Small intestine (tissue), 7 donors: ENCODE results near the gene EFCAB9. TPM values are rescaled to one million over a fixed set of nuclear protein-coding genes. Genes with fewer than 3 reads are reported as not detected.

Experiments
- DNase-seq, 2 donors: peaks; one replicate each; pipeline versions ENCODE4 v3.0.0 to v3.0.0-alpha.2; 2013
- FAIRE-seq: peaks from 2 replicates; lab custom pipeline; 2012; peaks lifted over from hg19 to GRCh38; lab: Jason Lieb, UNC
- H3K27ac ChIP-seq, 3 donors: one replicate each; pipeline ENCODE4 v1.5.1; 2013; ENCODE audit warnings: low read length in 2 of 3, mild to moderate bottlenecking in 2 of 3, control low read depth in 1 of 3, inconsistent platforms in 1 of 3, low read depth in 1 of 3, moderate library complexity in 1 of 3
- H3K27me3 ChIP-seq, 3 donors: one replicate each; pipeline ENCODE4 v1.6.1; 2013; ENCODE audit warnings: low read length in 3 of 3, inconsistent platforms in 1 of 3; ENCODE audit not compliant: control insufficient read depth in 3 of 3, insufficient read depth in 3 of 3
- H3K36me3 ChIP-seq, 3 donors: one replicate each; pipeline ENCODE4 v1.6.1; 2013; ENCODE audit warnings: low read length in 3 of 3, inconsistent platforms in 1 of 3, low read depth in 1 of 3, mild to moderate bottlenecking in 1 of 3, moderate library complexity in 1 of 3; ENCODE audit not compliant: control insufficient read depth in 3 of 3, insufficient read depth in 2 of 3
- H3K4me1 ChIP-seq, 3 donors: one replicate each; pipeline ENCODE4 v1.6.1; 2013; ENCODE audit warnings: low read length in 2 of 3, inconsistent platforms in 1 of 3, low read depth in 1 of 3, mild to moderate bottlenecking in 1 of 3, moderate library complexity in 1 of 3; ENCODE audit not compliant: control insufficient read depth in 3 of 3, insufficient read depth in 2 of 3
- H3K4me3 ChIP-seq, 3 donors: one replicate each; pipeline ENCODE4 v1.5.1; 2013; ENCODE audit warnings: low read length in 3 of 3, control low read depth in 1 of 3, inconsistent platforms in 1 of 3, low read depth in 1 of 3, mild to moderate bottlenecking in 1 of 3, moderate library complexity in 1 of 3
- H3K9me3 ChIP-seq, 2 donors: one replicate each; pipeline ENCODE4 v1.6.1; 2013; ENCODE audit warnings: low read depth in 1 of 2, low read length in 1 of 2; ENCODE audit not compliant: control insufficient read depth in 2 of 2, insufficient read depth in 1 of 2
- WGBS, 3 donors: extraction: QIAGEN DNeasy Blood & Tissue Kit; methylation state at CpG; one replicate each; pipeline ENCODE4 v1.1.7; 2013; 5-methylcytosine and 5-hydroxymethylcytosine counted together
- polyA plus RNA-seq, 4 donors: library from polyadenylated mRNA; stranded (reverse) in 3 of 4; unstranded in 1 of 4; fragments of 200-250 nt in 3 of 4; fragments of 120-200 nt in 1 of 4; gene quantifications; one replicate each; pipeline versions ENCODE4 v1.2.1 to v1.2.3, GENCODE V29; 2013
- donor health status: healthy with polysubstance abuse.
- donor health status: control.
- donor health status: control.
- donor health status: Bipolar disorder and iron deficiency.
- donor health status: healthy.

Gene EFCAB9
- polyA plus RNA-seq, 4 donors, result not detected

- Histone ChIP-seq H3K4me3 (no peak overlapping the region), H3K27ac (no peak overlapping the region), H3K36me3 (peaks cover 0 to 4% (median 0%) of the 10 kb centered on the region in 3 donors), H3K9me3 (no peaks in the 10 kb centered on the region), H3K27me3 (no peaks in the 10 kb centered on the region), H3K4me1 (peaks cover 3 to 14% (median 10%) of the 10 kb centered on the region in 3 donors)
- 76 to 81% (median 79%) methylated on average over 7 to 8 of the region's 8 CpGs for WGBS, 3 donors
- DNase-seq (no peak), FAIRE-seq (no peak)
Measured at GRCh38 chr5:172168311-172168710, 25.7 kb upstream of the EFCAB9 start.

DNA sequence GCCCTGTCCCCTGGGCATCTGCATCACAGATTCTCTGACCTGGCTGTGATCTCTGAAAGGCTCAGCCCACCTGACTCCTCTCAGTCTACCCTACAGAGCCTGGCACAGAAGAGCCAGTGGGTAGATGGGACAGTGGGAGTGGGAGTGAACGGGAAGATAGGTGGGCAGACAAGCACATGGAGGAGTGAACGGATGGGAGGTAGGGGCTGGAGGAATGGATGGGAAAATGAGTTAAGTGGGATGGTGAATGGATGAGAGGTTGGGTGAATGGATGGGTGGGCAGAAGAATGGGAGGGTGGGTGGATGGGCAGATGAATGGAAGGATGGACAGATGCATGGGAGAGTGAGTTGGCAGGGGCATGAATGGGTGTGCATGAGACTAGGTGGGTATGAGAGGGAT lies 24.8 kb upstream of the EFCAB9 start:
- no peak for FAIRE-seq
- H3K27ac ChIP-seq, result no peak overlapping the region
- WGBS, 3 donors, result 95 to 100% (median 97%) methylated on average over 2 of the region's 2 CpGs
- H3K4me1 ChIP-seq, result peaks cover 3 to 10% (median 9%) of the 10 kb centered on the region in 3 donors
- no peak for DNase-seq
- H3K4me3 ChIP-seq, result no peak overlapping the region
- H3K27me3 ChIP-seq, result no peaks in the 10 kb centered on the region
- peaks cover 0 to 6% (median 0%) of the 10 kb centered on the region in 3 donors for H3K36me3 ChIP-seq
- H3K9me3 ChIP-seq, result no peaks in the 10 kb centered on the region

DNA sequence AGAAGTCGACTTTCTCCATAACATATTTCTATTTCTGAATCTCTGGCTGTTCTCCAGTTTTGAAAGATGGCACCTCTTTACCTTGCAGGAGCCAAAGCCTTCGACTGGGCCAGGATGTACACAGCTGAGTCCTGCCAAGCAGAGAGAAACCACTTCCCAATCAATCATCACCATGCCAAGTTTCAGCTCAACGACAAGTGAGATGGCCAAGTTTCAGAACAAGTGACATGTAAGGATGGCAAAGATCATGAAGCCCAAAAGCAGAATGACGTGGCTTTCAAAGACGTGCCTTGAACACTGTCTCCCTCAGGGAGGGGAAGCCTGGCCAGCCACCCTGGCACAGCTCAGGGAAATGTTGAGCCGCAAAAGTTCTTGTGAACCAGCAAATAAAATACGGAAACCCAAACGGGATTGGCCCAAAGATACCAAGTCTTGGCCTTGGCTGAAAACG lies 23.7 kb upstream of the EFCAB9 start:
- H3K27ac ChIP-seq, result no peak overlapping the region
- no peak overlapping the region for H3K4me3 ChIP-seq
- H3K27me3 ChIP-seq, result no peaks in the 10 kb centered on the region
- H3K4me1 ChIP-seq, result peaks cover 3 to 5% (median 4%) of the 10 kb centered on the region in 3 donors
- 78 to 84% (median 82%) methylated on average over 9 of the region's 9 CpGs for WGBS, 3 donors
- H3K36me3 ChIP-seq, result peaks cover 0 to 6% (median 0%) of the 10 kb centered on the region in 3 donors
- no peak for DNase-seq
- no peak for FAIRE-seq
- no peaks in the 10 kb centered on the region for H3K9me3 ChIP-seq

DNA sequence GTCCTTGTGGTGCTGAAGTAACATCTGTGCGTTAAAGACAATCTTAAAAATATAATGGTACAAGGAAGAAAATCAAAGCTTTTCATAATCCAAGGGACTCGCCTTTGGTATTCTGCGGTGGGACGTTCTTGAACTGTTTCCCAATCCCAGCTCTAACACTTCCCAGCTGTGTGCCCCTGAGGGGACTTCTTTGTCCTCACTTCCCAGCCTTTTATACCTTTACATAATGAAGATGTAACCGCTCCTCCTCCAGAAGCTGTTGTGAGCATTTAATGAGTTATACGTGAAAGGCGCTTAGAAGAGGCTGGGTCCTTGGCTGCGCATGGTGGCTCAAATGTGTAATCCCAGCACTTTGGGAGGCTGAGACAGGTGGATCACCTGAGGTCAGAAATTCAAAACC lies 22.9 kb upstream of the EFCAB9 start:
- no peaks in the 10 kb centered on the region for H3K27me3 ChIP-seq
- FAIRE-seq (no peak), DNase-seq (no peak)
- no peak overlapping the region for H3K27ac ChIP-seq
- H3K4me3 ChIP-seq, result no peak overlapping the region
- peaks cover 0 to 4% (median 0%) of the 10 kb centered on the region in 3 donors for H3K36me3 ChIP-seq
- H3K4me1 ChIP-seq, result peaks cover 0 to 4% (median 3%) of the 10 kb centered on the region in 3 donors
- 91 to 97% (median 96%) methylated on average over 8 of the region's 8 CpGs for WGBS, 3 donors
- H3K9me3 ChIP-seq, result no peaks in the 10 kb centered on the region

DNA sequence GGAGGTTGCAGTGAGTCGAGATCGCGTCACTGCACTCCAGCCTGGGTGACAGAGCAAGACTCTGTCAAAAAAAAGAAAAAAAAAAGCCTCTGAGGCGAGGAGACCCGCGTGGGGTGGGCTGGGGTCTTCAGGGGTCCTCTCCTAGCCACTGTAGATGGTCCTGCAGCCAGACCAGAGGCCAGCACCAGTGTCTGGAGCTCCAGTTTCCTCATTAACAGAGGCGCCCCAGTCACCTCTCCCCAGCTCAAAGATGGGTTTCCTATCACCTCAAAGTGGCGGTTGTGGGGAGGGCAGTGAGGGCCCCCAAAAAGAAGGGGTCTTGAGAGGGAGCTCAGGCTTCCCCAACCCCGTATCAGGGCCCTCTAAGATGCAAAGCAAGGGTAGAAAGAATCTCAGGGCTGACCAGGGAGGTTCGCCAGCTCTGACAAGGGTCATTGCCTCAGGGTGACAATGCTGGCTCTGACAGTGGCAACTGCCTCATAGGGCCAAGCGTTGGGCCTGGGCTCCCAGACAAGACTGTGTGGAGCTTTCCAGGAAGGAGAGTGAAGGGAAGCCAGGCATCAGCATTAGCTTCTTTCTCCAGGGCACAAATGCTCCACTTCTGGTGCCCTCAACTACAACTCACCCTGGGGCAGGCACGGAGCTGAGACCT lies 20.9 kb upstream of the EFCAB9 start:
- peaks cover 0 to 4% (median 2%) of the 10 kb centered on the region in 3 donors for H3K4me1 ChIP-seq
- peak overlapping the region in 1 of 3 donors; percentile 40 for H3K27ac ChIP-seq
- H3K4me3 ChIP-seq, result no peak overlapping the region
- 79 to 89% (median 86%) methylated on average over 12 of the region's 12 CpGs for WGBS, 3 donors
- H3K27me3 ChIP-seq, result no peaks in the 10 kb centered on the region
- peaks cover 0 to 4% (median 0%) of the 10 kb centered on the region in 3 donors for H3K36me3 ChIP-seq
- no peak for FAIRE-seq
- no peak for DNase-seq
- H3K9me3 ChIP-seq, result no peaks in the 10 kb centered on the region

- H3K4me1 ChIP-seq, result peaks cover 0 to 4% (median 0%) of the 10 kb centered on the region in 3 donors
- DNase-seq (no peak), FAIRE-seq (no peak)
- peaks cover 0 to 4% (median 0%) of the 10 kb centered on the region in 3 donors for H3K36me3 ChIP-seq
- H3K9me3 ChIP-seq, result no peaks in the 10 kb centered on the region
- H3K27ac ChIP-seq, result peak overlapping the region in 1 of 3 donors; percentile 40
- no peaks in the 10 kb centered on the region for H3K27me3 ChIP-seq
- no peak overlapping the region for H3K4me3 ChIP-seq
- WGBS, 3 donors, result 57 to 77% (median 73%) methylated on average over 12 of the region's 12 CpGs
Measured at GRCh38 chr5:172173564-172174153, 20.3 kb upstream of the EFCAB9 start.

DNA sequence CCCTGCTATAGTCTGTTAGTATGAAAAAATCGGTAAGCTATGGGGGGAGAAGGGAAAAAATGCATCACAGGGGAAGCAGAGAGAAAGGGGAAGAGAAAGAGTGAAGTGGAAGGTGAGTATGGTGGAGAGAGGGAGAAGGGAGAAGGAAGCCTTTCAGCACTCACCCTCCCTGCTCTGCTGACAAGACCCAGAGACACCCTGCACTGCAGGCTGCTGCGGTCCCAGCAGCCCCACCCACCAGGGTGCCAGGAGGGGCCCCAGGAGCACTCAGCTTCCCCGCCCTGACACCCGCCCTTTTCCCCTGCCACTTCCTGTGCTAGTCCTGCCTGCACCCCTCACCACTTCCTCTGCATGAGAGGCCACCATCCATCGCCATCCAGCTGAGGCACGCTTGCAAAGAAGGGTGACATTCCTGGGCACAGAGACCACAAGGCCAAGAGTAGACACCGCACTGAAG lies 18.7 kb upstream of the EFCAB9 start:
- peak overlapping the region in 1 of 3 donors; percentile 22 for H3K4me3 ChIP-seq
- FAIRE-seq (no peak), DNase-seq (peak in 1 of 2 donors; percentile 68)
- WGBS, 3 donors, result 35 to 62% (median 47%) methylated on average over 4 to 7 of the region's 7 CpGs
- peaks cover 0 to 4% (median 0%) of the 10 kb centered on the region in 3 donors for H3K4me1 ChIP-seq
- peak overlapping the region in 1 of 3 donors; percentile 63 for H3K27ac ChIP-seq
- no peaks in the 10 kb centered on the region for H3K27me3 ChIP-seq
- H3K9me3 ChIP-seq, result no peaks in the 10 kb centered on the region
- peaks cover 0 to 4% (median 0%) of the 10 kb centered on the region in 3 donors for H3K36me3 ChIP-seq

DNA sequence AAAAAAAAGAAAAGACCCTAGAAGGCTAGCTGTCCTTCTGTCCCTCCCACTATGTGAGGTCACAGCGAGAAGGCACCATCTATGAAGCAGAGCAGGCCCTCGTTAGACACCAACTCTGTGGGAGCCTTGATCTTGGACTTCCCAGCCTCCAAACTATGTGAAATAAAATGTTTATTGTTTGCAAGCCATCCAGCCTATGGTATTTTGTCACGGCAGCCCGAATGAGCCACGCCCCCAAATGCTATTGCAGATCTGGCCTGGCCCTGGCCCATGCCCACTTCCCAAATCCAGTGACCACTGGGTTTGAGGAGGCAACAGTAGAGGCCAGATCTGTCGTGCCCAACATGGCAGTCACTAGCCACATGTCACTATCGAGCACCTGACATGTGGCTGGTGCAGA lies 16.8 kb upstream of the EFCAB9 start:
- FAIRE-seq, result no peak
- no peaks in the 10 kb centered on the region for H3K27me3 ChIP-seq
- WGBS, 3 donors, result 70 to 86% (median 81%) methylated on average over 7 of the region's 7 CpGs
- DNase-seq, result no peak
- H3K27ac ChIP-seq, result peak overlapping the region in 1 of 3 donors; percentile 51
- H3K36me3 ChIP-seq, result peaks cover 0 to 4% (median 0%) of the 10 kb centered on the region in 3 donors
- no peak overlapping the region for H3K4me3 ChIP-seq
- no peaks in the 10 kb centered on the region for H3K9me3 ChIP-seq
- H3K4me1 ChIP-seq, result peaks cover 0 to 4% (median 0%) of the 10 kb centered on the region in 3 donors
